Nephron progenitor cell (in vitro differentiated cells): ENCODE data around the gene HLA-DRB1.

Source experiments
- DNase-seq: peaks from one replicate; pipeline ENCODE4 v3.0.0; 2021
- H3K27ac Mint-ChIP-seq: 2 replicates; pipeline ENCODE4 v1.8.0; 2021; ENCODE audit warnings: mild to moderate bottlenecking, moderate library complexity, mixed read lengths
- H3K27me3 Mint-ChIP-seq: 2 replicates; pipeline ENCODE4 v1.8.0; 2021; ENCODE audit warnings: mild to moderate bottlenecking, low read depth, mixed read lengths; ENCODE audit not compliant: poor library complexity
- H3K36me3 Mint-ChIP-seq: 2 replicates; pipeline ENCODE4 v1.8.0; 2021; ENCODE audit warnings: low read depth, mixed read lengths
- H3K4me1 Mint-ChIP-seq: 2 replicates; pipeline ENCODE4 v1.8.0; 2021; ENCODE audit warnings: mixed read lengths
- H3K4me3 Mint-ChIP-seq: 2 replicates; pipeline ENCODE4 v1.8.0; 2021; ENCODE audit warnings: mild to moderate bottlenecking, moderate library complexity, mixed read lengths
- H3K9me3 Mint-ChIP-seq: 2 replicates; pipeline ENCODE4 v1.8.0; 2021; ENCODE audit warnings: mild to moderate bottlenecking, moderate library complexity, mixed read lengths
- CTCF ChIP-seq: fragments of 200-600 bp; sonication (generic); IDR thresholded peaks from 2 replicates; pipeline ENCODE4 v1.5.0; 2021; ENCODE audit warnings: antibody characterized with exemption

Gene HLA-DRB1

DNA sequence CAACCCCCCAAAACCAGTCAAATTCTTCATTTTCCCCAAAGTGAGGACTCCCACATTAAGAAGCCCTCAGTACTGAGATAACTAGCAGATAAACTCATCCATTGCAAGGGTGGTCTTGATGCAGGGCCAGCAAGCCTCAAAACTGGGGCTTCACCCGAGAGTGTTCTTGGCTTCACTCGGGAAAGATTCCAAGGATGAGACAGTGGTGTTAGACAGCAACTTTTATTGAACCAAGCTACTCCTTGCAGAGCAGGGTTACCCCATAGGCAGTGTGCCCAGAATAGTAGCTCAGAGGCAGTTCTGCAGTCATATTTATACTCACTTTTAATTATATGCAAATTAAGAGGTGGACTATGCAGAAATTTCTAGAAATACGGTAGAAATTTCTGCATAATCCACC is 31.7 kb upstream of the HLA-DRB1 start:
- H3K4me1 Mint-ChIP-seq: peaks cover 7% of the 10 kb centered on the region
- no peak for TF ChIP-seq CTCF
- H3K4me3 Mint-ChIP-seq: no peak overlapping the region
- H3K27me3 Mint-ChIP-seq: no peaks in the 10 kb centered on the region
- peaks cover 22% of the 10 kb centered on the region for H3K9me3 Mint-ChIP-seq
- H3K27ac Mint-ChIP-seq: no peak overlapping the region
- no peak for DNase-seq
- H3K36me3 Mint-ChIP-seq: peaks cover 4% of the 10 kb centered on the region

GRCh38 chr6:32617751-32618150 is 28.1 kb upstream of the HLA-DRB1 start:
- Mint-ChIP-seq H3K27me3 (peaks cover 3% of the 10 kb centered on the region), H3K9me3 (peaks cover 23% of the 10 kb centered on the region), H3K27ac (no peak overlapping the region), H3K4me3 (no peak overlapping the region), H3K36me3 (peaks cover 4% of the 10 kb centered on the region), H3K4me1 (peaks cover 7% of the 10 kb centered on the region)
- no peak for TF ChIP-seq CTCF
- DNase-seq: no peak

- Mint-ChIP-seq H3K27ac (no peak overlapping the region), H3K4me3 (no peak overlapping the region), H3K4me1 (peaks cover 7% of the 10 kb centered on the region), H3K27me3 (peaks cover 6% of the 10 kb centered on the region), H3K36me3 (peaks cover 4% of the 10 kb centered on the region), H3K9me3 (peaks cover 23% of the 10 kb centered on the region)
- no peak for DNase-seq
- no peak for TF ChIP-seq CTCF
Observed at GRCh38 chr6:32615885-32616532, 26.4 kb upstream of the HLA-DRB1 start.

GRCh38 chr6:32614366-32615081 is 24.9 kb upstream of the HLA-DRB1 start:
- no peak for TF ChIP-seq CTCF
- H3K27me3 Mint-ChIP-seq: peaks cover 6% of the 10 kb centered on the region
- DNase-seq: no peak
- peaks cover 23% of the 10 kb centered on the region for H3K9me3 Mint-ChIP-seq
- no peak overlapping the region for H3K27ac Mint-ChIP-seq
- H3K4me3 Mint-ChIP-seq: no peak overlapping the region
- peaks cover 4% of the 10 kb centered on the region for H3K36me3 Mint-ChIP-seq
- H3K4me1 Mint-ChIP-seq: peaks cover 7% of the 10 kb centered on the region

GRCh38 chr6:32613475-32613874 is 23.8 kb upstream of the HLA-DRB1 start:
- no peak for TF ChIP-seq CTCF
- H3K27ac Mint-ChIP-seq: no peak overlapping the region
- peaks cover 4% of the 10 kb centered on the region for H3K36me3 Mint-ChIP-seq
- peaks cover 6% of the 10 kb centered on the region for H3K27me3 Mint-ChIP-seq
- no peak for DNase-seq
- peaks cover 7% of the 10 kb centered on the region for H3K4me1 Mint-ChIP-seq
- peaks cover 19% of the 10 kb centered on the region for H3K9me3 Mint-ChIP-seq
- H3K4me3 Mint-ChIP-seq: no peak overlapping the region
